Myocyte (in vitro differentiated cells): ENCODE measurements around the gene STK36. TPM values are rescaled to one million over a fixed set of nuclear protein-coding genes. Genes with fewer than 3 reads are reported as not detected.

Experiments
- DNase-seq: peaks from one replicate; pipeline ENCODE4 v3.0.0-alpha.2; 2012; ENCODE audit warnings: low read depth
- polyA plus RNA-seq: library from polyadenylated mRNA; unstranded; fragments of >200 nt; gene quantifications from one replicate; pipeline ENCODE4 v1.2.1, GENCODE V29; 2012; ENCODE audit warnings: missing spikeins
- total RNA-seq: library from RNA; depleted of rRNA; stranded (reverse); fragments of >200 nt; gene quantifications from 2 replicates; pipeline ENCODE4 v1.2.3, GENCODE V29; 2014

The STK36 gene
- 26.8 and 29.7 TPM in 2 replicates for total RNA-seq
- 25.9 TPM for polyA plus RNA-seq

- peak; percentile 96 for DNase-seq
These were observed at the start of gene STK36, which contains the start of gene RNF25 for GRCh38 chr2:218671654-218672566. Gene STK36, plus strand, starts transcription at chr2:218672086. Its CDS starts 744 bp downstream, at chr2:218672830. Gene RNF25, minus strand, starts transcription at chr2:218672002. Its CDS starts 32 bp downstream, at chr2:218671970.

GRCh38 chr2:218622606-218623365, 49.1 kb upstream of the STK36 start:
- no peak for DNase-seq

- DNase-seq, result no peak
These were observed 48.5 kb upstream of the STK36 start for GRCh38 chr2:218623366-218623705.

- DNase-seq, result no peak
These were observed 45.5 kb upstream of the STK36 start for GRCh38 chr2:218626369-218626768.

GRCh38 chr2:218627939-218628338, 43.9 kb upstream of the STK36 start:
- DNase-seq, result no peak

- no peak for DNase-seq
These were observed 40.0 kb upstream of the STK36 start for GRCh38 chr2:218631837-218632236.

GRCh38 chr2:218635719-218636118, 36.2 kb upstream of the STK36 start:
- DNase-seq, result no peak

GRCh38 chr2:218638372-218638771, 33.5 kb upstream of the STK36 start:
- no peak for DNase-seq

GRCh38 chr2:218642121-218642656, 29.7 kb upstream of the STK36 start:
- no peak for DNase-seq

- no peak for DNase-seq
These were observed 29.1 kb upstream of the STK36 start for GRCh38 chr2:218642786-218643185.

- no peak for DNase-seq
These were observed 28.1 kb upstream of the STK36 start for GRCh38 chr2:218643751-218644310.

GRCh38 chr2:218644721-218645120, 27.2 kb upstream of the STK36 start:
- no peak for DNase-seq

GRCh38 chr2:218645126-218645525, 26.8 kb upstream of the STK36 start:
- DNase-seq, result no peak

GRCh38 chr2:218648088-218648786, 23.6 kb upstream of the STK36 start:
- peak; percentile 60 for DNase-seq

GRCh38 chr2:218648787-218649100, 23.1 kb upstream of the STK36 start:
- no peak for DNase-seq

GRCh38 chr2:218655751-218656150, 16.1 kb upstream of the STK36 start:
- DNase-seq, result peak; percentile 86

GRCh38 chr2:218658671-218659257, 13.1 kb upstream of the STK36 start:
- peak; percentile 29 for DNase-seq

GRCh38 chr2:218659258-218659987, 12.5 kb upstream of the STK36 start, which contains the start of the genes BCS1L and ZNF142:
Gene BCS1L, plus strand, starts transcription at chr2:218659683. Its CDS starts 1,305 bp downstream, at chr2:218660988.
Gene ZNF142, minus strand, starts transcription at chr2:218659623. Its CDS starts 3,194 bp downstream, at chr2:218656429.
- peak; percentile 96 for DNase-seq

GRCh38 chr2:218659988-218660358, 11.9 kb upstream of the STK36 start:
- DNase-seq, result no peak

- no peak for DNase-seq
These were observed 9.5 kb upstream of the STK36 start for GRCh38 chr2:218662377-218662776.
